ENCODE measurements around the gene SACM1L. TPM values are rescaled to one million over a fixed set of nuclear protein-coding genes. Genes with fewer than 3 reads are reported as not detected.

The SACM1L gene
- total RNA-seq, 4 donors from 2014 or later = 43.5 to 64.7 (median 54.3) TPM

DNA sequence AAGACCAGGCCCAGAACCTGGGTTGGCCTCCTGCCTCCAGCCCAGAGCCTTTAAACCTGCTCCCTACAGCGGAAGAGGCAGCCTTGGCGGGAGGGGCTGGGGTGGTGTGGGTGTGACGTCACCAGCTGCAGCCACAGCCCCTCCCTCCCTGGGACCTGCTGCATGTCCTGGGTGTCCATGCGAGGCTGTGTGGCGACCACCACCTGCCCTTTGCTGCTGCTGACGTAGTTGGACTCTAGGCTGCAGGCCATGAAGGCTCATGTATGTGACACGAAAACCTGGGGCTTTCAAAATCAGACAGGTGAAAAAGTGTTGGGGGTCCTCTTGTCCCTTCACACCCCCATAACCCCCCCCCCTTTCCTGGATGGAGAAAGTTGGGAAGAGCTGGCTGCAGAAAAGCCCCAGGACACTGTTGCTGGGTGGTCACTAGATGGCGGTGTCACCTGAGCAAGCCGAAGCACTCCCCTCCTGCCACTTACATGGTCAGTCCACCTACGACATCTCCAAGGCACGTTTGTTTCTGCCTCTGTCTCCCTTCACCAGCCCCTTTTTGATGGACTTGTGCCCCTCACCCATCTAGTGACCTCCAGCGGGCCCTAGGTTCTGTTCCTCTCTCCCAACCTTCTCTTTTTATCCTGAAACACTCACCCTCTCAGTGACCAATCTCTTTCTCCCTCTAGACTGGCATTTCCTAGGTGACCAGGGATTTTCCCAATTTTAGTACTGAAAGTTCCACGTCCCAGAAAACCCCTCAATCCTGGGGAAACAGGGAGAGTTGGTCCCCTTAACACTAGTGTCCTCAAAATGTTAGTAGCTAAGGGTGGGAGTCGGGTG lies 71.9 kb downstream of the SACM1L start:
- peak in 1 of 2 donors; percentile 18 for DNase-seq (ENCODE audit: low spot score in 2 of 2)
- H3K4me1 ChIP-seq = peaks cover 0 to 20% (median 0%) of the 10 kb centered on the region in 4 donors
- TF ChIP-seq, protein P1, sequence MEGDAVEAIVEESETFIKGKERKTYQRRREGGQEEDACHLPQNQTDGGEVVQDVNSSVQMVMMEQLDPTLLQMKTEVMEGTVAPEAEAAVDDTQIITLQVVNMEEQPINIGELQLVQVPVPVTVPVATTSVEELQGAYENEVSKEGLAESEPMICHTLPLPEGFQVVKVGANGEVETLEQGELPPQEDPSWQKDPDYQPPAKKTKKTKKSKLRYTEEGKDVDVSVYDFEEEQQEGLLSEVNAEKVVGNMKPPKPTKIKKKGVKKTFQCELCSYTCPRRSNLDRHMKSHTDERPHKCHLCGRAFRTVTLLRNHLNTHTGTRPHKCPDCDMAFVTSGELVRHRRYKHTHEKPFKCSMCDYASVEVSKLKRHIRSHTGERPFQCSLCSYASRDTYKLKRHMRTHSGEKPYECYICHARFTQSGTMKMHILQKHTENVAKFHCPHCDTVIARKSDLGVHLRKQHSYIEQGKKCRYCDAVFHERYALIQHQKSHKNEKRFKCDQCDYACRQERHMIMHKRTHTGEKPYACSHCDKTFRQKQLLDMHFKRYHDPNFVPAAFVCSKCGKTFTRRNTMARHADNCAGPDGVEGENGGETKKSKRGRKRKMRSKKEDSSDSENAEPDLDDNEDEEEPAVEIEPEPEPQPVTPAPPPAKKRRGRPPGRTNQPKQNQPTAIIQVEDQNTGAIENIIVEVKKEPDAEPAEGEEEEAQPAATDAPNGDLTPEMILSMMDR (IDR thresholded peaks at IDR 0.05) = peak; percentile 57 to 76 (median 62)
- no peak for TF ChIP-seq EP300 (IDR thresholded peaks at IDR 0.05)
- 41 to 45% methylated on average over 13 to 14 of the region's 14 CpGs for WGBS, 2 donors
- H3K36me3 ChIP-seq = no peaks in the 10 kb centered on the region
- H3K9me3 ChIP-seq = no peaks in the 10 kb centered on the region
- H3K27ac ChIP-seq = no peak overlapping the region
- no peak overlapping the region for H3K4me3 ChIP-seq
- no peaks in the 10 kb centered on the region for H3K27me3 ChIP-seq

DNA sequence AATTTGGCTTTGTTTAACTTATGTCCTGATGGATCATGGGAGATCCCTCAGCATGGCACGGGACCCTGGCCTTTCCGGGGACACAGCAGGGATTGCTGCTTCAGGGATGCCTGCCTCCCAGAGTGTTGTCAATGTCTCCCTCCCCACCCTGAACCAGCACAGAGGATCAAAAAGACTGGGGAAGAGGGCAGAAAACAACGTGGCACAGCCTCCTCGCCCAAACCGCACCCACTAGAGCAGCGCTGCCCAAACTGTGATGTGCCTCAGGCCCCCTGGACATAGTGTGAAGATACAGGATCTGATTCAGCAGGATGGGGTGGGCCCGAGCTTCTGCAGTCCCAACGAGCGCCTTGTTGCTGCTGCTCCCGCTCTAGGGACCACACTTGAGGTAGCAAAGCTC lies 72.6 kb downstream of the SACM1L start:
- no peaks in the 10 kb centered on the region for H3K27me3 ChIP-seq
- H3K4me3 ChIP-seq = no peak overlapping the region
- H3K36me3 ChIP-seq = no peaks in the 10 kb centered on the region
- H3K9me3 ChIP-seq = peaks cover 0 to 3% (median 0%) of the 10 kb centered on the region in 4 donors
- peaks cover 0 to 20% (median 0%) of the 10 kb centered on the region in 4 donors for H3K4me1 ChIP-seq
- DNase-seq (ENCODE audit: low spot score in 2 of 2) = no peak
- TF ChIP-seq EP300 (IDR thresholded peaks at IDR 0.05) (no peak), POLR2A (IDR thresholded peaks at IDR 0.05) (no peak)
- TF ChIP-seq, protein P1 (IDR thresholded peaks at IDR 0.05) = no peak
- WGBS, 2 donors = 83 to 84% methylated on average over 7 to 10 of the region's 10 CpGs
- no peak overlapping the region for H3K27ac ChIP-seq

DNA sequence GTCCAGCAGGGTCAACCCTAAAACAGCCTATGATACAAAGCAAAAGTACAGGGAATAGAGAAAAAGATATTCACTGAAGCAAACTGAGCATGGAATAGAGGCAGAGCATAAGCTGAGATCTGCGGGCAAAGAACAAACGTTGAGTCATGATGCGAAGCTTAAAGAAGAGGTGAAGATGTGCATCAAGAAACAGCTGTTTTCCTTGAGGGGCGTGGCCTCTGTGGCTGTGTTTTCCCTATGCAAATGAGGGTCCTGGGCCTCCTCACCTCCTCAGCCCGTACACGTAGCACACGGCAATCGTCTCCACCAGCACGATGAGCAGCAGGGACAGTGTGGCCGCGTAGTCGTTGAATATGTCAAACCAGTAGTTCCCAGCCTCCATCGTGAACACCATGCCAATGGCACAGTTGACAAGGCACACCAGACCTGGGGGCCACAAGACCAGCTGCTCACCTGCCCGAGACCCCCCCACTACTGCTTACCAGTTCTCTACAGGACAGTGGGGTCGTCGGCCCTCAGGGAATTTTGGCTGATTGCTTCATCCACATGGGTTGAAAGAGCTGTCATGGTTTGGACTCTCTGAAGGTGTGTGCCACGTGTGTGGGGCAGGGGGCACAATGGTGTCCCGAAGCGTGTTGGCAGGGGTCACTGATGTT lies 73.6 kb downstream of the SACM1L start:
- Histone ChIP-seq H3K9me3 (peaks cover 0 to 6% (median 0%) of the 10 kb centered on the region in 4 donors), H3K4me1 (peaks cover 0 to 20% (median 0%) of the 10 kb centered on the region in 4 donors), H3K4me3 (no peak overlapping the region), H3K36me3 (no peaks in the 10 kb centered on the region), H3K27me3 (no peaks in the 10 kb centered on the region), H3K27ac (no peak overlapping the region)
- TF ChIP-seq EP300 (IDR thresholded peaks at IDR 0.05) = no peak
- no peak for TF ChIP-seq POLR2A (IDR thresholded peaks at IDR 0.05)
- TF ChIP-seq, protein P1 (IDR thresholded peaks at IDR 0.05) = no peak
- DNase-seq (ENCODE audit: low spot score in 2 of 2) = no peak
- WGBS, 2 donors = 82 to 86% methylated on average over 19 of the region's 19 CpGs

DNA sequence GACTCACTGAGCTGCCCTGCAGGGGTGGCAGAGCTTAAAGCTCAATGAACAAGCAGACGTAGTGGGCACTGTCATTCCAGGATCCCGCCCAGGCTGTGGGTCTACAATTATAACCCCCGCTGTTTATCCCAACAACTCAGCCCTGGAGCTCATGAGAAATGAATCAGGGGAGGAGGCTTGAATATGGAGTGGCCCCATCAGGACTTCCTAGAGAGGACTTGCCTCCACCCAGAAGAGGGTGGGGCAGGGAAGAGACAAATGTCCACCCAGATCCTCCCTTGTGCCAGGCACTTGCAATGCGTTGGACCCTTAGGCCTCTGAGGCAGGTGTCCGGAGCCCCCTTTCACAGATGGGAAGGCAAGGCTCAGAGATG lies 74.1 kb downstream of the SACM1L start:
- WGBS, 2 donors = 87 to 91% methylated on average over 3 to 5 of the region's 5 CpGs
- H3K9me3 ChIP-seq = peaks cover 0 to 6% (median 0%) of the 10 kb centered on the region in 4 donors
- no peak for DNase-seq (ENCODE audit: low spot score in 2 of 2)
- H3K4me3 ChIP-seq = no peak overlapping the region
- no peaks in the 10 kb centered on the region for H3K36me3 ChIP-seq
- H3K4me1 ChIP-seq = peaks cover 0 to 20% (median 0%) of the 10 kb centered on the region in 4 donors
- TF ChIP-seq POLR2A (IDR thresholded peaks at IDR 0.05) = no peak
- no peak for TF ChIP-seq EP300 (IDR thresholded peaks at IDR 0.05)
- TF ChIP-seq, protein P1 (IDR thresholded peaks at IDR 0.05) = no peak
- no peak overlapping the region for H3K27ac ChIP-seq
- H3K27me3 ChIP-seq = no peaks in the 10 kb centered on the region

Data from tibial nerve (tissue), 4 donors.